Esophagus muscularis mucosa (tissue), 4 donors: ENCODE measurements around the gene SLC16A4.

Source experiments
- CTCF ChIP-seq, 3 experiments: fragments of 200-600 bp in 2 of 3; fragments of 450-650 bp in 1 of 3; sonication (generic) in 2 of 3; IDR thresholded peaks; one replicate each; pipeline ENCODE4 v1.5.1; 2017 to 2019; ENCODE audit warnings: antibody characterized with exemption in 3 of 3, mild to moderate bottlenecking in 2 of 3, moderate library complexity in 1 of 3
- EP300 ChIP-seq: sonication (generic); formaldehyde crosslinking; IDR thresholded peaks from one replicate; pipeline ENCODE4 v1.6.1; 2017; ENCODE audit warnings: antibody characterized with exemption
- POLR2A ChIP-seq: fragments of 450-650 bp; IDR thresholded peaks from one replicate; pipeline ENCODE4 v1.6.1; 2017; ENCODE audit warnings: antibody characterized with exemption, moderate library complexity, mild to moderate bottlenecking, low read depth
- POLR2AphosphoS5 ChIP-seq, 2 donors: sonication (generic); formaldehyde crosslinking; IDR thresholded peaks; one replicate each; pipeline ENCODE4 v1.6.1; 2017; ENCODE audit warnings: antibody characterized with exemption in 2 of 2

GRCh38 chr1:110428946-110429345 is 38.1 kb upstream of the SLC16A4 start:
- TF ChIP-seq POLR2A: no peak
- TF ChIP-seq POLR2AphosphoS5 (IDR thresholded peaks at IDR 0.05): no peak
- no peak for TF ChIP-seq CTCF (IDR thresholded peaks at IDR 0.05)
- no peak for TF ChIP-seq EP300
